Stimulated activated CD8-positive, alpha-beta memory T cell treated with anti-CD3 and anti-CD28 coated beads, Interleukin-7, amount 100 ng/mL, for 24 hours (primary cell): Measurements from ENCODE around the gene GPALPP1.
"Not testable (repeated sequence)": the region's sequence is repeated elsewhere in the genome, so short reads cannot be mapped to it uniquely, and the experiment has no call there.

Experiments used
- DNase-seq: peaks from one replicate; pipeline ENCODE4 v3.0.0-alpha.2; 2020; ENCODE audit warnings: low read depth

The GPALPP1 gene

GRCh38 chr13:45063889-45064288, 74.6 kb downstream of the GPALPP1 start:
- not testable (repeated sequence) for DNase-seq

- DNase-seq: no peak
Measured at GRCh38 chr13:45064889-45065288, 75.6 kb downstream of the GPALPP1 start.

GRCh38 chr13:45068036-45069001, 79.0 kb downstream of the GPALPP1 start:
- no peak for DNase-seq

DNA sequence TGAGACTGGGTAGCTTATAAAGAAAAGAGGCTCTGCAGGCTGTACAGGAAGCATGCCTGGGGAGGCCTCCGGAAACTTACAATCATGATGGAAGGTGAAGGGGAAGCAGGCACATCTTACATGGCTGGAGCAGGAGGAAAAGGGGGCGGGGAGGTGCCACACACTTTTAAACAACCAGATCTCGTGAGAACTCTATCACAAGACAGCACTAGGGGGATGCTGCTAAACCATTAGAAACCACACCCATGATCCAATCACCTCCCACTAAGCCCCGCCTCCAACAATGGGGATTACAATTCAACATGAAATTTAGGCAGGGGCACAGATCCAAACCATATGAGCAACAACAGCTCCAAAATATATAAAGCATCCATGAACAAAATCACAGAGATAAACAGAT, 84.5 kb downstream of the GPALPP1 start:
- DNase-seq: no peak

DNA sequence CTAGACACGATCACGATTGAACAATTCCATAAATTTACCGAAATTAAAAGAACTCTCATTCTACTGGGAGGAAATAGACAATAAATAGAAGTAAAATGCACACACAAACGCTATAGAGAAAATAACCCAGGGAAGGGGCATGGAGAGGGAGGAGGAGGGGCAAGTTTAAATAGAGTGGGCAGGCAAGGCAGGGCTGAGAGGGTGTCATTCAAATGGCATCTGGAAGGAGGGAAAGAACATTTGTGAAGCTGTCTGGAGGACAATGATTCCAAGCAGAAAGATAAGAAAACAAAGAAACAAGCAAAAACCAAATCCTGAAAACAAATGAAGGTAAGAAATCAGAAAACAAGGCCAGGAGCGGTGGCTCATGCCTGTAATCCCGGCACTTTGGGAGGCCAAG, 85.4 kb downstream of the GPALPP1 start:
- no peak for DNase-seq

DNA sequence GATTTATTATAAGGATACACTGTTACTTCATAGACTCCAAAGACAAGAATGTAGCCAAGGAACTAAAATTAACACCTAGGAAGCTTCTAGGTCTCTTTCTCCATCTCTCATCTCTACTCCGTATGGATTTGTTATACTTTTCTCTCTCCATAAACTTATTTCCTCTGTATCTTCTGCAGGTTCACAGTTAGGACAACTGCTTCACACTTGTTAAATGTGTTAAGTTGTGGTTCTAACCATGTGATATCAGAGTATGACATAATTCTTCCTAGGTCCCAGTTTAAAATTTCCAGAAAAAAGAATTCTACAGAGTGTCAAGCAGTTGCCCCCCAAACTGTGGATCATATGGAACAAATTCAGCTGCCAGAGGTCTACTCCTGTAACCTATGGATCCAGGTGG, 88.7 kb downstream of the GPALPP1 start:
- DNase-seq: no peak
